SK-N-SH (cell line): Measurements from ENCODE around the gene RABL6. TPM values are rescaled to one million over a fixed set of nuclear protein-coding genes. Genes with fewer than 3 reads are reported as not detected.

Experiments
- CTCF ChIA-PET: fragments of 300-600, 350-600 bp; formaldehyde crosslinking; extraction: SDS; loops from one replicate; lab custom pipeline; 2021; lab: Yijun Ruan, JAX
- POLR2A ChIA-PET: fragments of 350-600 bp; sonication (Branson Sonifier 250); formaldehyde crosslinking; extraction: SDS; loops from one replicate; lab custom pipeline; 2020; ENCODE audit warnings: antibody characterized with exemption, inconsistent platforms; lab: Yijun Ruan, JAX
- DNase-seq: peaks from one replicate; pipeline ENCODE4 v3.0.0; 2012
- H2AFZ ChIP-seq: fragments of 200-600 bp; sonication (generic); 2 replicates; pipeline ENCODE4 v1.8.1; 2016; ENCODE audit warnings: antibody characterized with exemption, mild to moderate bottlenecking, low read depth
- H3F3A ChIP-seq: fragments of 200-600 bp; sonication (generic); replicated peaks from 2 replicates; pipeline ENCODE3; 2016; ENCODE audit warnings: antibody characterized with exemption, mild to moderate bottlenecking; ENCODE audit not compliant: insufficient read depth
- H3K27ac ChIP-seq, 2 experiments: fragments of 200-500 bp in 1 of 2; fragments of 200-600 bp in 1 of 2; sonication (Bioruptor generic) in 1 of 2; sonication (generic), shearing (Covaris generic) in 1 of 2; 2 replicates each; pipeline versions ENCODE4 v1.5.1 to v1.6.1; 2014 to 2016; ENCODE audit warnings: low read depth in 2 of 2, inconsistent platforms in 1 of 2, low read length in 1 of 2, mild to moderate bottlenecking in 1 of 2, mixed read lengths in 1 of 2
- H3K27me3 ChIP-seq: fragments of 200-600 bp; sonication (generic), shearing (Covaris generic); 2 replicates; pipeline ENCODE4 v1.6.1; 2016; ENCODE audit warnings: mixed run types; ENCODE audit not compliant: insufficient read depth
- H3K36me3 ChIP-seq, 2 experiments: fragments of 200-500 bp in 1 of 2; fragments of 200-600 bp in 1 of 2; sonication (Bioruptor generic) in 1 of 2; sonication (generic) in 1 of 2; replicated peaks in 1 of 2; 2 replicates each; pipeline versions ENCODE3 to v1.5.1; 2014 to 2016; ENCODE audit warnings: low read length in 1 of 2, mild to moderate bottlenecking in 1 of 2; ENCODE audit not compliant: insufficient read depth in 2 of 2, control insufficient read depth in 1 of 2
- H3K4me1 ChIP-seq, 2 experiments: fragments of 200-500 bp in 1 of 2; fragments of 200-600 bp in 1 of 2; sonication (Bioruptor generic) in 1 of 2; sonication (generic), shearing (Covaris generic) in 1 of 2; 2 replicates each; pipeline versions ENCODE4 v1.5.1 to v1.6.1; 2014 to 2016; ENCODE audit warnings: low read depth in 1 of 2, low read length in 1 of 2, mixed run types in 1 of 2; ENCODE audit not compliant: insufficient read depth in 2 of 2, control insufficient read depth in 1 of 2
- H3K4me2 ChIP-seq: fragments of 200-600 bp; sonication (generic), shearing (Covaris generic); 2 replicates; pipeline ENCODE4 v1.6.1; 2017; ENCODE audit warnings: mixed run types
- H3K4me3 ChIP-seq, 2 experiments: fragments of 200-500 bp in 1 of 2; fragments of 200-600 bp in 1 of 2; sonication (Bioruptor generic) in 1 of 2; sonication (generic), shearing (Covaris generic) in 1 of 2; 2 replicates each; pipeline versions ENCODE4 v1.5.1 to v1.8.1; 2014 to 2016; ENCODE audit warnings: low read depth in 2 of 2, inconsistent platforms in 1 of 2, low read length in 1 of 2, mild to moderate bottlenecking in 1 of 2, mixed read lengths in 1 of 2, moderate library complexity in 1 of 2
- H3K79me2 ChIP-seq: fragments of 200-600 bp; sonication (generic); 2 replicates; pipeline ENCODE4 v1.8.1; 2017; ENCODE audit warnings: mild to moderate bottlenecking; ENCODE audit not compliant: insufficient read depth
- H3K9ac ChIP-seq: fragments of 200-600 bp; sonication (generic); 2 replicates; pipeline ENCODE4 v1.6.1; 2017; ENCODE audit warnings: mixed run types
- H3K9me2 ChIP-seq: fragments of 200-600 bp; sonication (generic); 2 replicates; pipeline ENCODE4 v1.6.1; 2017; ENCODE audit warnings: mixed run types
- H3K9me3 ChIP-seq: fragments of 200-600 bp; sonication (generic); 2 replicates; pipeline ENCODE4 v1.6.1; 2017; ENCODE audit warnings: mixed run types, mild to moderate bottlenecking, moderate library complexity
- H4K20me1 ChIP-seq: fragments of 200-600 bp; sonication (generic); 2 replicates; pipeline ENCODE4 v1.6.1; 2017; ENCODE audit warnings: mild to moderate bottlenecking, mixed run types; ENCODE audit not compliant: insufficient read depth
- CTCF ChIP-seq: fragments of 200-600 bp; sonication (generic); IDR thresholded peaks from 2 replicates; pipeline ENCODE4 v1.6.1; 2017; ENCODE audit warnings: antibody characterized with exemption, mild to moderate bottlenecking, moderate library complexity
- EZH2phosphoT487 ChIP-seq: fragments of 200-600 bp; sonication (generic); IDR thresholded peaks from 2 replicates; pipeline ENCODE4 v1.6.1; 2017; ENCODE audit warnings: low read depth, mixed run types, mild to moderate bottlenecking, antibody characterized with exemption, moderate library complexity, borderline replicate concordance
- FOSL2 ChIP-seq: IDR thresholded peaks from 2 replicates; pipeline ENCODE4 v1.4.0; 2012; ENCODE audit warnings: low read depth, mild to moderate bottlenecking, moderate library complexity, borderline replicate concordance
- FOXM1 ChIP-seq: IDR thresholded peaks from 2 replicates; pipeline ENCODE4 v1.4.0; 2012; ENCODE audit warnings: low read depth, mild to moderate bottlenecking
- GABPA ChIP-seq: IDR thresholded peaks from 2 replicates; pipeline ENCODE4 v1.4.0; 2012; ENCODE audit warnings: low read depth, mild to moderate bottlenecking
- GATA2 ChIP-seq: sonication (generic); formaldehyde crosslinking; IDR thresholded peaks from 2 replicates; pipeline ENCODE4 v1.5.0; 2020; ENCODE audit warnings: mild to moderate bottlenecking, missing genetic modification reagents
- IRF3 ChIP-seq: fragments of 150-350 bp; IDR thresholded peaks from 2 replicates; pipeline ENCODE4 v1.6.1; 2016; ENCODE audit warnings: mild to moderate bottlenecking, low read depth, low read length
- MAX ChIP-seq: IDR thresholded peaks from 2 replicates; pipeline ENCODE4 v1.4.0; 2012; ENCODE audit warnings: low read depth
- MEF2A ChIP-seq: IDR thresholded peaks from 2 replicates; pipeline ENCODE4 v1.4.0; 2012; ENCODE audit warnings: low read depth, borderline replicate concordance
- MXI1 ChIP-seq: IDR thresholded peaks from 2 replicates; pipeline ENCODE4 v1.6.1; 2012; ENCODE audit warnings: mild to moderate bottlenecking, low read depth, low read length, improper control_type of control experiment
- NRF1 ChIP-seq: IDR thresholded peaks from 2 replicates; pipeline ENCODE4 v1.6.1; 2012; ENCODE audit warnings: low read depth, mild to moderate bottlenecking, low read length
- RAD21 ChIP-seq: IDR thresholded peaks from 2 replicates; pipeline ENCODE4 v1.6.1; 2012; ENCODE audit warnings: mild to moderate bottlenecking, low read length
- REST ChIP-seq: IDR thresholded peaks from 2 replicates; pipeline ENCODE4 v1.6.1; 2012; ENCODE audit warnings: mild to moderate bottlenecking, low read depth, low read length, moderate library complexity
- RXRA ChIP-seq: IDR thresholded peaks from 2 replicates; pipeline ENCODE4 v1.4.0; 2012; ENCODE audit warnings: low read depth, mild to moderate bottlenecking, borderline replicate concordance
- TAF1 ChIP-seq: IDR thresholded peaks from 2 replicates; pipeline ENCODE4 v1.6.1; 2012; ENCODE audit warnings: low read depth, mild to moderate bottlenecking, low read length, moderate library complexity, borderline replicate concordance
- YY1 ChIP-seq: IDR thresholded peaks from 2 replicates; pipeline ENCODE4 v1.4.0; 2012; ENCODE audit warnings: low read depth, mild to moderate bottlenecking
- WGBS: methylation state at CpG from one replicate; pipeline ENCODE4 v1.1.6; 2017; ENCODE audit warnings: low lambda C conversion rate; 5-methylcytosine and 5-hydroxymethylcytosine counted together
- polyA plus RNA-seq, 3 experiments: library from polyadenylated mRNA; depleted of rRNA; stranded (reverse); fragments of >200 nt; gene quantifications; 2 replicates each; pipeline ENCODE4 v1.2.3, GENCODE V29; 2012

The RABL6 gene
- polyA plus RNA-seq, 1 of the 3 experiments (the other 2 are of a cell fraction): 43.6 TPM

GRCh38 chr9:136823136-136824046 lies 15.6 kb downstream of the RABL6 start:
- Histone ChIP-seq H3K79me2 (peaks cover 27% of the 10 kb centered on the region), H3K36me3 (peaks cover 7 to 42% of the 10 kb centered on the region in 2 experiments), H3K9me2 (no peaks in the 10 kb centered on the region), H3K4me3 (no peak overlapping the region), H3K4me2 (no peak overlapping the region), H3K9me3 (no peaks in the 10 kb centered on the region), H3F3A (no peaks in the 10 kb centered on the region), H3K9ac (no peak overlapping the region), H2AFZ (no peak overlapping the region), H3K27me3 (no peaks in the 10 kb centered on the region), H3K27ac (no peak overlapping the region), H3K4me1 (no peaks in the 10 kb centered on the region), H4K20me1 (peaks cover 19% of the 10 kb centered on the region; the same call in 1 of the 2 replicates)
- no peak for DNase-seq
- WGBS: 97% methylated on average over 22 of the region's 30 CpGs
- no peak for TF ChIP-seq FOSL2
- no peak for TF ChIP-seq TAF1
- TF ChIP-seq RAD21: no peak
- TF ChIP-seq RXRA: no peak
- no peak for TF ChIP-seq YY1
- TF ChIP-seq GATA2 (CRISPR knock-in tag): no peak
- TF ChIP-seq EZH2phosphoT487: no peak
- TF ChIP-seq CTCF: no peak
- no peak for TF ChIP-seq IRF3
- no peak for TF ChIP-seq MAX
- no peak for TF ChIP-seq REST
- TF ChIP-seq MXI1: no peak
- TF ChIP-seq GABPA: no peak
- no peak for TF ChIP-seq NRF1
- TF ChIP-seq MEF2A: no peak
- TF ChIP-seq FOXM1: no peak
- ChIA-PET POLR2A (no interaction called here), CTCF (interaction anchor here (1.0 to 3.2 kb wide), 2 partner anchors 20 to 54 kb away, joined by 3 to 17 read pairs; partner anchors contain the start of gene AJM1)
